Measurements from ENCODE around the gene CYP27B1.

CYP27B1 gene

DNA sequence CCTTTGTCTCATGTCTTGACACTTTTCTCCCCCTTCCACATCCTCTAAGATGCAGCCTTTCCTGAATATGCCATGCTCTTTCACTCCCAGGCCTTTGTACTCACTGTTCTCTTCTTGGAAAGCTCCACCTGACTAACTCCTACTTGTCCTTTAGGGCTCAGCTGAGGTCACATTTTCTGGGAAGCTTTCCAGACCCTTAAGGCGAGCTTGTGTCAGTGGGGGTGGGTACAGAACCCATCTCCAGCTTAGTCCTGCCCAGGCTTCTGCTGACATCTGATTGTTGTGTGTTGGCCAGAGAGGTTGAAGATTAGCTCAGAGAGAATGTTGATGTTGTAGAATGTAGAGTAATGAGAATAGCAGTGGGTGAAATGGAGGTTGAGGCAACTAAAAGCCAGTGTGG lies 12.9 kb upstream of the CYP27B1 start:
- no peak overlapping the region for H3K4me3 ChIP-seq (ENCODE audit: low read depth, low read length)
- TF ChIP-seq MYC (IDR thresholded peaks at IDR 0.05; ENCODE audit: low read depth, low read length) (no peak), POLR2A (IDR thresholded peaks at IDR 0.05; ENCODE audit: extremely low read depth, insufficient read length) (no peak)
- TF ChIP-seq, protein P1, sequence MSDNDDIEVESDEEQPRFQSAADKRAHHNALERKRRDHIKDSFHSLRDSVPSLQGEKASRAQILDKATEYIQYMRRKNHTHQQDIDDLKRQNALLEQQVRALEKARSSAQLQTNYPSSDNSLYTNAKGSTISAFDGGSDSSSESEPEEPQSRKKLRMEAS (IDR thresholded peaks at IDR 0.05; ENCODE audit: low read depth, low read length): no peak
- TF ChIP-seq, protein P2, sequence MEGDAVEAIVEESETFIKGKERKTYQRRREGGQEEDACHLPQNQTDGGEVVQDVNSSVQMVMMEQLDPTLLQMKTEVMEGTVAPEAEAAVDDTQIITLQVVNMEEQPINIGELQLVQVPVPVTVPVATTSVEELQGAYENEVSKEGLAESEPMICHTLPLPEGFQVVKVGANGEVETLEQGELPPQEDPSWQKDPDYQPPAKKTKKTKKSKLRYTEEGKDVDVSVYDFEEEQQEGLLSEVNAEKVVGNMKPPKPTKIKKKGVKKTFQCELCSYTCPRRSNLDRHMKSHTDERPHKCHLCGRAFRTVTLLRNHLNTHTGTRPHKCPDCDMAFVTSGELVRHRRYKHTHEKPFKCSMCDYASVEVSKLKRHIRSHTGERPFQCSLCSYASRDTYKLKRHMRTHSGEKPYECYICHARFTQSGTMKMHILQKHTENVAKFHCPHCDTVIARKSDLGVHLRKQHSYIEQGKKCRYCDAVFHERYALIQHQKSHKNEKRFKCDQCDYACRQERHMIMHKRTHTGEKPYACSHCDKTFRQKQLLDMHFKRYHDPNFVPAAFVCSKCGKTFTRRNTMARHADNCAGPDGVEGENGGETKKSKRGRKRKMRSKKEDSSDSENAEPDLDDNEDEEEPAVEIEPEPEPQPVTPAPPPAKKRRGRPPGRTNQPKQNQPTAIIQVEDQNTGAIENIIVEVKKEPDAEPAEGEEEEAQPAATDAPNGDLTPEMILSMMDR (IDR thresholded peaks at IDR 0.05; ENCODE audit: low read depth, low read length): no peak
- DNase-seq (ENCODE audit: low read depth): no peak

DNA sequence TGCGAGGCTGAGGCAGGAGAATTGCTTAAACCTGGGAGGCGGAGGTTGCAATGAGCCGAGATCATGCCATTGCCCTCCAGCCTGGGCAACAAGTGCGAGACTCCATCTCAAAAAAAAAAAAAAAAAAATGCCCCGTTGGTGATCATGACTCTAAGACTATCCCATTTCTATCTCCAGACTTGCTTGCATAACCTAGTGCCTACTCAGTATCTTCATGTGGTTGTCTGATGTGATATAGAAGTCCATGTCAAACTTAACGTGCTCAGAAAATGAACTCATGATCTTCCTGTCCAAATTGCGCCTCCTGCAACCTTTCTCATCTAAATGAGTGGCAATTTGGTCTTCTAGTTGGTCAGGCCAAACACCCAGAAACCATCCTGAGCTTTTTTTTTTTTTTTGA lies 11.0 kb upstream of the CYP27B1 start:
- no peak overlapping the region for H3K4me3 ChIP-seq (ENCODE audit: low read depth, low read length)
- no peak for DNase-seq (ENCODE audit: low read depth)
- TF ChIP-seq POLR2A (IDR thresholded peaks at IDR 0.05; ENCODE audit: extremely low read depth, insufficient read length) (no peak), MYC (IDR thresholded peaks at IDR 0.05; ENCODE audit: low read depth, low read length) (no peak)
- TF ChIP-seq, protein P2 (IDR thresholded peaks at IDR 0.05; ENCODE audit: low read depth, low read length): no peak
- TF ChIP-seq, protein P1 (IDR thresholded peaks at IDR 0.05; ENCODE audit: low read depth, low read length): no peak

DNA sequence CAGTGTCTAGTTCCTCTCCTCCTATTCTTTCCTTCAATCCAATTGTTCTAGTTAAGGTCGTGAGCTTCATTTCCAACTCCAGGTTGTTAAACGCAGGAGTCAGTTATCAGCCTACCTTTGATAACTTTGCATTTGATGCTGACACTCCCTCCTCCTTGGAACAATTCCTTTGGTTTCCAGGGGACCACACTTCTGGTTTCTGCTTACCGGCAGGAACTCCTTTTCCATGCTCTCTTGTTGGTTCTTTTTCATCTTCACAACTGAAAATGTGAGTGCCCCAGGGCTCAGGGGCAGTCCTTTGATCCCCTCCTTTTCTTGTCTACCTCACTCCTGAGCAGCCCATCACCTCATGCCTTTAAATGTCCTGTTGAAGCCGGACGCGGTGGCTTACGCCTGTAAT lies 10.5 kb upstream of the CYP27B1 start:
- TF ChIP-seq MYC (IDR thresholded peaks at IDR 0.05; ENCODE audit: low read depth, low read length) (no peak), POLR2A (IDR thresholded peaks at IDR 0.05; ENCODE audit: extremely low read depth, insufficient read length) (no peak)
- TF ChIP-seq, protein P2 (IDR thresholded peaks at IDR 0.05; ENCODE audit: low read depth, low read length): no peak
- TF ChIP-seq, protein P1 (IDR thresholded peaks at IDR 0.05; ENCODE audit: low read depth, low read length): no peak
- H3K4me3 ChIP-seq (ENCODE audit: low read depth, low read length): no peak overlapping the region
- DNase-seq (ENCODE audit: low read depth): no peak

DNA sequence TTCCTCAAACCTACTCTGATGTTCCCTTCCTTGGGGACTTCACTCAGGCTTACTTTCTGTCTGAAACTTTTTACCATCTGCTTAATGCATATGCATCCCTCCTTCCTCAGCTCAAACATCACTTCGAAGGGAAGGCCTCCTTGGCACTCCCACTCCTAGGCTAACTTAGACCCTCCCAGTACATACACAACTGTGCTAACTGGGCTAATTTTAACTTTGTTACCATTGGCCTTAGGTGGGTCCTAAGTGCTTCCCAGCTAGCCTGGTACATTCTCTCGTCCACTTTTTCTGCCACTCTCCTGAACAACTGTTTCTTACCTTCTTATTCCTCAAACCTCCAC lies 9.3 kb upstream of the CYP27B1 start:
- no peak for DNase-seq (ENCODE audit: low read depth)
- H3K4me3 ChIP-seq (ENCODE audit: low read depth, low read length): no peak overlapping the region
- TF ChIP-seq MYC (IDR thresholded peaks at IDR 0.05; ENCODE audit: low read depth, low read length): no peak
- TF ChIP-seq, protein P1 (IDR thresholded peaks at IDR 0.05; ENCODE audit: low read depth, low read length): no peak
- TF ChIP-seq POLR2A (IDR thresholded peaks at IDR 0.05; ENCODE audit: extremely low read depth, insufficient read length): no peak
- TF ChIP-seq, protein P2 (IDR thresholded peaks at IDR 0.05; ENCODE audit: low read depth, low read length): no peak

DNA sequence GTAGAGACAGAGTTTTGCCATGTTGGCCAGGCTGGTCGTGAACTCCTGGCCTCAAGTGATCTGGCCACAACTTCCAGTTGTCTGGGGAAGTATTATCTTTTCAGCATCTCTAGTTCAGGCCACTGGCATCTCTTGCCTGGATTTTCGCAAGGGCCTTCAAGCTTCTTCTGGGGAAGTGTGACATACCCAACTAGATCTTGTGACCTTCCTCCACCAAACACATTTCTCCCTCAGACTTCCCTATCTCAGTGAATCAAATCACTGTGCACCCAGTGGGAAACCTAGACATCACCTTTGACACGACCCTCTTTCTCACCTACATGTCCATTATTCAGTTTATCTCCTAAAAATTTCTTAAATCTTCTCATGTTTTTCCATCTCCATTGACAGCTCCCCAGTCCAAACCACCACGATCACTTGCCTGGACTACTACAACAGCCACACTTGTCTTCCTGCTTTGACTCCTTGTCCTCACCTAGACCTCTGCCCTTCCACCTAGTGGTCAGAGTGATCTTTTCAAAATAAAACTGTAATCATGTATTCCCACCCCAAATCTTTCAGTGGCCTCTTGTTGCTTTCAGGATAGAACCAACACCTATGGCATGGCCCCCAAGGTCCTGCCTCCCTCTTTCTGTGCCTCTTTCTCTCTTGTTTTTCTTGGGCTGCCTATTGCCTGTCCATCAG lies 8.8 kb upstream of the CYP27B1 start:
- no peak overlapping the region for H3K4me3 ChIP-seq (ENCODE audit: low read depth, low read length)
- no peak for TF ChIP-seq POLR2A (IDR thresholded peaks at IDR 0.05; ENCODE audit: extremely low read depth, insufficient read length)
- TF ChIP-seq, protein P2 (IDR thresholded peaks at IDR 0.05; ENCODE audit: low read depth, low read length): no peak
- TF ChIP-seq, protein P1 (IDR thresholded peaks at IDR 0.05; ENCODE audit: low read depth, low read length): no peak
- TF ChIP-seq MYC (IDR thresholded peaks at IDR 0.05; ENCODE audit: low read depth, low read length): no peak
- DNase-seq (ENCODE audit: low read depth): no peak
